Activated CD8-positive, alpha-beta memory T cell treated with anti-CD3 and anti-CD28 coated beads for 48 hours (primary cell): ENCODE data around the gene FADS2.
A peak's percentile ranks its signal among the peaks of the same experiment; 100 is the strongest.

Experiments
- DNase-seq, 3 experiments: peaks; one replicate each; pipeline ENCODE4 v3.0.0-alpha.2; 2020; ENCODE audit warnings: low read depth in 2 of 3, low spot score in 2 of 3

FADS2 gene

GRCh38 chr11:61827571-61828378 is at the start of gene FADS2:
Gene FADS2 (plus strand): TSS chr11:61828300. CDS start chr11:61828391, 91 bp downstream.
- DNase-seq, result peak; percentile 55 to 65 (median 64)

DNA sequence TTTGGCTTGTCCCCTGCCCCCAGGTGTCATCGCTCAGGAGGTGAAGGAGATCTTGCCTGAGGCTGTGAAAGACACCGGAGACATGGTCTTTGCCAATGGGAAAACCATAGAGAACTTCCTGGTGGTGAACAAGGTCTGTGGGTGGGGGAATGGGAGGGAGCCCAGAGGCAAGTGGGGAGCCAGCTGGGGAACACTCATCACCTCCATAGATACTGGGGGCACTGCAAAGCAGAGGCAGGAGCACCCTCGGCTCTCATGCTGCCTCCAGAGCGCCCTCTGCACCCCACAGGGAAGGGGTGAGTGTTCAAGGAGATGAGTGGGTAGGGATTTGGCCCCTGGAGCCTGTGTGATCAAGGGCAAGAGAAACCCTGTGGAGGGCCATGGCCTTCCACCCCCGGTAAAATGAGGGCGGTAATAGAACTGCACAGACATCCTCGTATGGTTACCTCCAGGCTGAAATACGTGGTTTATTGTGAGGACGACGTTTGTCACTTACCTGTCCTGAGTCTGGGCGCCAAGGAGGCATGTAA is 49.7 kb upstream of the FADS2 start:
- no peak for DNase-seq

DNA sequence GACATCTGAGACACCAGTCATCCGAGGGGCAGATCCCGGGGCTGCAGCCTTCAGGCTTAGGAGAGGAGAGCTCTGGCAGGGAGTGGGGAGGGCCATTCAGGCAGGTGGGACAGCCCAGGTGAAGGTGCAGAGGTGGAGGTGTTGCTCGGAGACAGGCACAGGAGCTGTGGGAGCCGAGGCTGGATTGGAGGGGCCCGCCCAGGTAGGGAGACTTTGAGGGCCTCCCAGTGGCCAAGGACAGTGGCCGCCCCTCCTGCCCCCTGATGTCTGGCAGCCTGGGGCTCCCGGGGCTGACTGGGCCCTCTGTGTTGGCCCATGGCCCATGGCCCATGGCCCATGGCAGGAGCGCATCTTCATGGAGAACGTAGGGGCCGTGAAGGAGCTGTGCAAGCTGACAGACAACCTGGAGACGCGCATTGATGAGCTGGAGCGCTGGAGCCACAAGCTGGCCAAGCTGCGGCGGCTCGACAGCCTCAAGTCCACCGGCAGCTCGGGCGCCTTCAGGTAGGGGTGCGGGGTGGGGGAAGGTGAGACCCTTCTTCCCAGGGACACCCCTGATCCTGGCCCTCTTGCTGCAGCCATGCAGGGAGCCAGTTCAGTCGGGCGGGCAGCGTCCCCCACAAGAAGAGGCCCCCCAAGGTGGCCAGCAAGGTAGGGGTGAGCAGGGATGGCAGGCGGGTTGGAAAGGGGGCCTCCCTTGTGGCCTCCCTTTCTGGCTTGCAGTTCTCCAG is 49.0 kb upstream of the FADS2 start:
- DNase-seq, result no peak

GRCh38 chr11:61779666-61780525 is 48.2 kb upstream of the FADS2 start:
- no peak for DNase-seq

- DNase-seq, result no peak
These were observed 47.4 kb upstream of the FADS2 start for GRCh38 chr11:61780581-61781162.

DNA sequence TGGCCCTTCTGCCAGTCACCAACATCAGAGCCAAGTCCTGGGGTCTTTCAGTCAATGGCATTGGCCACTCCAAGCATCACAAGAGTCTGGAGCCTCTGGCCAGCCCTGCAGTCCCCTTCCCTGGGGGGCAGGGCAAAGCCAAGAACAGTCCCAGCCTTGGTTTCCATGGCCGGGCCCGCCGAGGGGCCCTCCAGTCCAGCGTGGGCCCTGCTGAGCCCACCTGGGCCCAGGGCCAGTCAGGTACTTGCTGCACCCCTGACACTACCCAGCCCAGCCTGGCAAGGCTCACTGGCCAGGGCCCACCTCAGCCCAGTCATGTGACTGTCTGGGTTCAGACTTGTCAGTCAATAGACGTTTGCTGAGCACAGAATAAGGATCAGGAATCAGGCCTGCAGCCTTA is 46.5 kb upstream of the FADS2 start:
- DNase-seq, result no peak

GRCh38 chr11:61782299-61782698 is 45.8 kb upstream of the FADS2 start:
- no peak for DNase-seq

- no peak for DNase-seq
These were observed 45.3 kb upstream of the FADS2 start for GRCh38 chr11:61782841-61783240.

DNA sequence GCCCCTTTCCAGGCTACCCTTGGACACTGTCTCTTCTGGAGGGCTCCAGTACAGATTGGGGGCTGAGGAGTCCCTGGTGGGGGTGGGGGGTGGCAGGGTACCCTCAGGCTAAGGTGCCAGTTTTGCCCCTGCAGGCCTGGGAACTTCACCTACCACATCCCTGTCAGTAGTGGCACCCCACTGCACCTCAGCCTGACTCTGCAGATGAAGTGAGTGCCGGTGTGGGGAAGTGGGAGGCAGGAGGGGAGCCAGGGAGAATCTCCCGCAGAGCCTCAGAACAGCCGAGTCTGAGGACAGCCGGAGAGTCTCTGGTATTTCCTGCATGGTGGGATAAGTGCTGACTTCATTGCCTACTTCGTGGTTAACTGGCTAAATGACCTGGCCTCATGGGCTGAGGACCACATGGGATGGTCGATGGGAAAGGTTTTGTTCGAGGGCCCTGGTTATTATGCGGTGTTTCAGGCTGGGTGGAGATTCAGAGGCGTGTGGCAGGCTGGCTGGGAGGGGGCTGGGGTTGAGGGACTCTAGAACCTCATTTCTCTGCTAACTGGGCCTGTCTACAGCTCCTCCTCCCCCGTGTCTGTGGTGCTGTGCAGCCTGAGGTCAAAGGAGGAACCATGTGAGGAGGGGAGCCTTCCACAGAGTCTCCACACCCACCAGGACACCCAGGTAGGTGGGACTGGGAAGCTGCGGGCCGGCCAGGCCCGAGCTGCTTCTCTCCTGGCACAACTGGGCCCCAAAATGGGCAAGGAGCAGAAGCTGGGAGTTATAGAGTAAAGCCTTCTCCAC is 44.2 kb upstream of the FADS2 start:
- no peak for DNase-seq

DNA sequence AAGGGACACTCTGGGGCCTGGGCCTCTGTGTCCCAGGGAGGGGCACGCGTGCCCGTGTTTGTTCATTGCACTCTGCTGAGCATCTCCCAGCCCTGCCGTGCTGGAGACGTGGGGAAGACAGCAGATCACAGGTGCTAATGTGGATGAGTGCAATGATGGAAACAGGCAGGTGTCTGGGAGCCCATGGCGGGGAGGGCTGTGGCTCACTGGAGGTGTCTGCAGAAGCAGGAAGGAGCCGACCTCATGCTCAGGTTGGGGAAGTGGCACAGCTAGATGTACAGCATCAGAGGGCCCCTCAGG is 43.6 kb upstream of the FADS2 start:
- no peak for DNase-seq

GRCh38 chr11:61785837-61786402 is 42.2 kb upstream of the FADS2 start:
- no peak for DNase-seq

DNA sequence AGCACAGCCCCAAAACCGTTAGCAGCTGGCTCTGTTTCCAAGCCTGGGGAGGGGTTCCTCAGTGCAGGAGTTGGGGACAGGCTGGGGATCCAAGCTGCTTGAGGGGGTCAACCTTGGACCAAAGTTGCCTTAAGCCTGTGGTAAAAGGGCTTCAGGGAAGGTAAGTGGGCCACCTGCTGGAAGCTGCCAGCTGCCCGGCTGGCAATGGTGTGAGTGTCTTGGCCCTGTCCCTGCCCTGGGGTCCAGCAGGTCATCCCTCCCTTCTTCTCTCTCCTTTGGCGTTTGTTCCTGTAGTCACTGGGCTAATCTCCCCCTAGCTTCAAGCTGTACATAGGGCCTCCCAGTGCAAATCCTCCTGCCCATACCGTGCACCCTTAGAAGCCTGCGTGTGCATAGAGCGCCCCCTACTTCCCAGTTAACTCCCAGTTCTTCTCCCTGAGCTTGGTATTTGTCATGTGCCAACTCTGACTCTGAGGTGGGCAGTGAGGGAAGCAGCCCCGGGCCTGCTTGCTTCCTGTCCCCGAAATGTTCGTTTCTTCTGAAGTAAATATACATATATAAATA is 40.1 kb upstream of the FADS2 start:
- DNase-seq, result no peak

GRCh38 chr11:61791737-61792309 is 36.3 kb upstream of the FADS2 start:
- peak in 1 of 3 experiments; percentile 34 for DNase-seq

GRCh38 chr11:61792310-61793082 is 35.6 kb upstream of the FADS2 start, which contains the start of the genes FEN1 and TMEM258:
Gene FEN1 (plus strand): TSS chr11:61792911. CDS start chr11:61795362, 2,451 bp downstream.
Gene TMEM258 (minus strand): TSS chr11:61792599. CDS start chr11:61792558, 41 bp downstream.
- peak; percentile 74 to 77 (median 76) for DNase-seq

GRCh38 chr11:61793083-61793828 is 34.8 kb upstream of the FADS2 start:
- no peak for DNase-seq

- no peak for DNase-seq
These were observed 34.3 kb upstream of the FADS2 start for GRCh38 chr11:61793829-61794204.

DNA sequence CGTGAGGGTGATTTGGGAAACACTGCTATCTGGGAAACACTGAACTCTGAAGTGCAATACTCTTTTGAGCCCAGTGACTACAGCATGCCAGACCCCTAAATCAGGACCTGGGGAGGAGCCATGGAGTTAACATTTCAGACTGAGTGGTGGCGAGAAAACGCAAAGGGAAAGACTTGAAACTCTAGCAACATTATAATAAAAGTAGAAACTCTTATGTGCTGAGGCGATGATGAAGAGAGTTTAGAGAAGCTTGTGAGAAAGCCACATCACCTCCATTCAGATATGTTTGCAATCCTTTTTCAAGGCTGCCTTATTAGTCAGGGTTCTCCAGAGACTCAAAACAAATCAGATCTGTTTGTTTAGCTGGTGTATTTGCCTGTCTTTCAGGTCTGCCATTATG is 33.5 kb upstream of the FADS2 start:
- DNase-seq, result no peak

- no peak for DNase-seq
These were observed 32.6 kb upstream of the FADS2 start for GRCh38 chr11:61795459-61795858.
